SK-N-SH (cell line): ENCODE measurements around the gene ANKRD13B.

ENCODE experiments used
- CTCF ChIP-seq: fragments of 200-600 bp; sonication (generic); IDR thresholded peaks from 2 replicates; pipeline ENCODE4 v1.6.1; 2017; ENCODE audit warnings: antibody characterized with exemption, mild to moderate bottlenecking, moderate library complexity
- EZH2phosphoT487 ChIP-seq: fragments of 200-600 bp; sonication (generic); IDR thresholded peaks from 2 replicates; pipeline ENCODE4 v1.6.1; 2017; ENCODE audit warnings: low read depth, mixed run types, mild to moderate bottlenecking, antibody characterized with exemption, moderate library complexity, borderline replicate concordance
- FOSL2 ChIP-seq: IDR thresholded peaks from 2 replicates; pipeline ENCODE4 v1.4.0; 2012; ENCODE audit warnings: low read depth, mild to moderate bottlenecking, moderate library complexity, borderline replicate concordance
- FOXM1 ChIP-seq: IDR thresholded peaks from 2 replicates; pipeline ENCODE4 v1.4.0; 2012; ENCODE audit warnings: low read depth, mild to moderate bottlenecking
- GATA2 ChIP-seq: sonication (generic); formaldehyde crosslinking; IDR thresholded peaks from 2 replicates; pipeline ENCODE4 v1.5.0; 2020; ENCODE audit warnings: mild to moderate bottlenecking, missing genetic modification reagents
- JUND ChIP-seq: IDR thresholded peaks from 2 replicates; pipeline ENCODE4 v1.4.0; 2012
- MAX ChIP-seq: IDR thresholded peaks from 2 replicates; pipeline ENCODE4 v1.4.0; 2012; ENCODE audit warnings: low read depth
- NRF1 ChIP-seq: IDR thresholded peaks from 2 replicates; pipeline ENCODE4 v1.6.1; 2012; ENCODE audit warnings: low read depth, mild to moderate bottlenecking, low read length
- REST ChIP-seq: IDR thresholded peaks from 2 replicates; pipeline ENCODE4 v1.6.1; 2012; ENCODE audit warnings: mild to moderate bottlenecking, low read depth, low read length, moderate library complexity
- TAF1 ChIP-seq: IDR thresholded peaks from 2 replicates; pipeline ENCODE4 v1.6.1; 2012; ENCODE audit warnings: low read depth, mild to moderate bottlenecking, low read length, moderate library complexity, borderline replicate concordance

- TF ChIP-seq CTCF, result no peak
- no peak for TF ChIP-seq GATA2
- no peak for TF ChIP-seq NRF1
- no peak for TF ChIP-seq MAX
- TF ChIP-seq EZH2phosphoT487, result no peak
- no peak for TF ChIP-seq FOSL2
- no peak for TF ChIP-seq JUND
- TF ChIP-seq FOXM1, result no peak
- TF ChIP-seq TAF1, result no peak
- no peak for TF ChIP-seq REST
Measured at GRCh38 chr17:29625037-29625750, 32.3 kb downstream of the ANKRD13B start.
